AG10803 (cell line): ENCODE measurements around the gene TADA1.

Source experiments
- DNase-seq: peaks from one replicate; pipeline ENCODE4 v3.0.0; 2010; ENCODE audit warnings: low read depth
- H3K4me3 ChIP-seq: 2 replicates; pipeline ENCODE4 v1.5.1; 2011; ENCODE audit warnings: mild to moderate bottlenecking, low read length, control low read depth
- TF ChIP-seq, protein P1 (sequence below): conservative IDR thresholded peaks from 2 replicates; pipeline ENCODE4 v1.5.1; 2011; ENCODE audit warnings: mild to moderate bottlenecking, low read length, control low read depth, inconsistent platforms

The TADA1 gene, protein sequence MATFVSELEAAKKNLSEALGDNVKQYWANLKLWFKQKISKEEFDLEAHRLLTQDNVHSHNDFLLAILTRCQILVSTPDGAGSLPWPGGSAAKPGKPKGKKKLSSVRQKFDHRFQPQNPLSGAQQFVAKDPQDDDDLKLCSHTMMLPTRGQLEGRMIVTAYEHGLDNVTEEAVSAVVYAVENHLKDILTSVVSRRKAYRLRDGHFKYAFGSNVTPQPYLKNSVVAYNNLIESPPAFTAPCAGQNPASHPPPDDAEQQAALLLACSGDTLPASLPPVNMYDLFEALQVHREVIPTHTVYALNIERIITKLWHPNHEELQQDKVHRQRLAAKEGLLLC

DNA sequence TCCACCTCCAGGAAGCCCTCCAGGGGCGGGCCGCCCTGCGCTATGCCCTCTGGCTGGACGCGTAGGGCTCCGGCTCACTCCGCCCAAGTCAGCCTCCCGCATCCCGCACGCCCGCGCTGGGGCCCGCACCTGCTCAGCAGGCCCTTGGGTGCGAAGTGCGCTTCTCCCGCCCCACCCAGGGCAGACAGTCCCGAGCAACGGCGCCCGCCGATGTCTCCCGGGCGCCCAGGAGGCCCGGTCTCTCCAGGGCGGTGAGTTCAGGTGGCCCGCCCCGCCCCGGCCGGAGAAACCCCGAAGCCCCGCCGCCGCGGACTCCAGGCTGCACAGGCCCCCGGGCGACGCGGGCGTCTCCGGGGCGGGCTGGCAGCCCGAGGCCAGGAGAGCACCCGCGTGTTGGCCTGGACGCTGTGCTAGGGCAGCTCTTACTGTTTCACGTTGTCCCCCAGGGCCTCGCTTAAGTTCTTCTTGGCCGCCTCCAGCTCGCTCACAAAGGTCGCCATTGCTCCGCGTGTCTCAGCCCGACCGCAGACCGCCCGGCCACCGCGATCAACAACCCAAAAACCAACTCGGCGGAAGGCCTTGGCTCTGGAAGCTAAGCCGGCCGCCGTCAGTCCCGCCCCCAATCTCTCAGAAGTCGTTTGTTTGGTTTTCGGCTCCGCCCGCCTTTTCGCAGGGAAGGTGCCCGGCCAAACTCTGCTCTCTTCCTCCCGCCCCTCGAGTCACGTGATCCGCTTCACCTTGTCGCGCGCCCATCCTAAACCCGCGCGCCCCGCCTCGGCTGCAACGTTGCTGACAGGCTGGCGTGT is at the start of gene TADA1:
TADA1 (minus strand) TSS at position 531 of the 806 bp plus-strand sequence; CDS start at position 500, 31 bp downstream.
- H3K4me3 ChIP-seq = peak within 1 kb of the TSS; percentile 80
- TF ChIP-seq, protein P1, sequence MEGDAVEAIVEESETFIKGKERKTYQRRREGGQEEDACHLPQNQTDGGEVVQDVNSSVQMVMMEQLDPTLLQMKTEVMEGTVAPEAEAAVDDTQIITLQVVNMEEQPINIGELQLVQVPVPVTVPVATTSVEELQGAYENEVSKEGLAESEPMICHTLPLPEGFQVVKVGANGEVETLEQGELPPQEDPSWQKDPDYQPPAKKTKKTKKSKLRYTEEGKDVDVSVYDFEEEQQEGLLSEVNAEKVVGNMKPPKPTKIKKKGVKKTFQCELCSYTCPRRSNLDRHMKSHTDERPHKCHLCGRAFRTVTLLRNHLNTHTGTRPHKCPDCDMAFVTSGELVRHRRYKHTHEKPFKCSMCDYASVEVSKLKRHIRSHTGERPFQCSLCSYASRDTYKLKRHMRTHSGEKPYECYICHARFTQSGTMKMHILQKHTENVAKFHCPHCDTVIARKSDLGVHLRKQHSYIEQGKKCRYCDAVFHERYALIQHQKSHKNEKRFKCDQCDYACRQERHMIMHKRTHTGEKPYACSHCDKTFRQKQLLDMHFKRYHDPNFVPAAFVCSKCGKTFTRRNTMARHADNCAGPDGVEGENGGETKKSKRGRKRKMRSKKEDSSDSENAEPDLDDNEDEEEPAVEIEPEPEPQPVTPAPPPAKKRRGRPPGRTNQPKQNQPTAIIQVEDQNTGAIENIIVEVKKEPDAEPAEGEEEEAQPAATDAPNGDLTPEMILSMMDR = no peak
- DNase-seq = peak; percentile 98

DNA sequence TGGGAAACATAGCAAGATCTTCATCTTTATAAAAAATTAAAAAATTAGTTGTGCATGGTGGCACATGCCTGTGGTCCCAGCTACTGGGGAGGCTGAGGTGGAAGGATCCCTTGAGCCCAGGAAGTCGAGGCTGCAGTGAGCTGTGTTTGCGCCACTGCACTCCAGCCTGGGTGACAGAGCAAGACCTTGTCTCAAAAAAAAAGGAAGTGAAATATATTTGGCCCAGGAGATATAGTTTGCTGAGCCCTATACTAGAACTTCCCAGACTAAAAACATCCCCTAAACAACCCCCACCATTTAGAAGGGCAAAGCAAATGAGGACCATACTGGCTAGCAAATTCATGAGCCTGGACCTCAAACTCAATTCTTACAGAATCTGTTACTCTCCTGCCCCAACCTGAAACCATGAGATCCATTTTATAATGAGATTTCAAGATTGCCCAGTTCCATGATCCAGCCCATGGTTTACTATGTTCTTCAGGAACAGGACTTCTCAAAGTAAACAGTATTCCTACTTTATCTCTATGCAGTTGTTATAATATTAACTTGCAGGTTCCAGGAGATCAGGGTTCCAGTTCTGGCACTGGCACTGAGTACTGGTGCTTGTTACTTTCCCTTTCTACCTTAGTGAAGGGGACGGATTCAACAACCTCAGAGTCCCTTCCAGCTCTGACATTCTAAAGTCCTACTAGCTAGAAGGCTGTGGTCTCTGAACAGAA is 48.9 kb upstream of the TADA1 start:
- no peak for DNase-seq
- TF ChIP-seq, protein P1 = no peak
- no peak overlapping the region for H3K4me3 ChIP-seq

DNA sequence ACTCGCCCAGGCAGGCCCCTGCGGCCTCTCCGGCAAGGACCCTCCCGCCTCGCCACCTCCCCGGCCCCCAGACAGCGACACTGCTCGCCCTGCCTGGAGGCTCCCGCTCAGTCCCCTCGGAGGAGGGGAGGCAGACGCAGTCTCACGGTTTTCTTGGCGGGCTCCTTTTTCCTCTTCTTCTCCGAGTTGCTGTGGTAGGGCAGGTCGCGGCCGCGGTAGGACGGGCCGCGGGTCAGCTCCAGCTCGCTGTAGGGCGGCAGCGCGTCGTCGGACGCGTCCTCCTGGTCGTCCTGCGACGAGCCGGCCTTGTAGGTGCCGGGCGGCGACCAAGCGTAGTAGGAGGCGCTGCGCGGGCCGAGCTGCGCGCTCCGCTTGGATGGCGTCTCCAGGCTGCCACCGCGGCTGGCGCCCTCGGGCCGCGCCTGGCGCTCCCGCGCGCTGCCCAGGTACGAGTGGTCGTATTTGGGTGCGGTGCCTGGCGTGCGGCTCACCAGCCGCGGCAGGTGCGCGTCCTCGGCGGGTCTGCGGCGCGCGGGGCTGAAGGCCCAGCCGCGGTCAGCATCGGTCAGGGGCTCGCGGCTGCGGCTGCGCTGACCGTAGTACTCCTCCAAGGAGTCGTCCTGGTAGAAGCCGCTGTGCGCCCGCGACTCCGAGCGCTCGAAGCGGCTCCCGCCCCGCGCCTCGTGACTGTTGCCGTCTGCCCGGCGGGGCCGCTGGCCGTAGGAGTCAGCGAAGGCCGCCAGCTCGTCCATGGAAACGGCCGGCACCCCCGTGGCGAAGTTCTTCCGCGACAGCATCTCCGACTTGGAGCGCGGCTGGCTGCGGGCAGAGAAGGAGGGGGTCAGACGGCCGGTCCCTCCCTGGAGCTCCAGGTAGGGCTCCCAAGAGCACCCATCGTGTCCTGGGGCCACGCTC is 44.8 kb upstream of the TADA1 start:
- no peak for DNase-seq
- no peak overlapping the region; the same call in 1 of the 2 replicates for H3K4me3 ChIP-seq
- TF ChIP-seq, protein P1 = no peak

DNA sequence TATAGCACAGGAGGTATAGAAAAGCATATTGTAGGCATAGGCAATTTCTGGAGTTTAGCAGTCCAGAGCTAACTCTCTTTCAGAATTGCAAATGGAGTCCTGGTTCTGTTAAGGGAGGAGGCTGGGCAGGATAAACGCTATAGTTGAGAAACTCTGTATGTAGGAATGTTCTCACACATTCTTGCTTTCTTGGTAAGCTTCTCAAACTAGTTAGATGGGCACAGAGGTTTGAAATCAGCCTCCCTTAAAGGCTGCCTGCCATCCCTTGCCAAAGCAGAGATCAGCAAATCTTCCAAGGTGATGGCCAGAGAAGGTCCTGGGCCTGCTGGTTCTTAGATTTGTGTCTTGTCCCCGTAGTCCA is 42.9 kb upstream of the TADA1 start:
- TF ChIP-seq, protein P1 = no peak

DNA sequence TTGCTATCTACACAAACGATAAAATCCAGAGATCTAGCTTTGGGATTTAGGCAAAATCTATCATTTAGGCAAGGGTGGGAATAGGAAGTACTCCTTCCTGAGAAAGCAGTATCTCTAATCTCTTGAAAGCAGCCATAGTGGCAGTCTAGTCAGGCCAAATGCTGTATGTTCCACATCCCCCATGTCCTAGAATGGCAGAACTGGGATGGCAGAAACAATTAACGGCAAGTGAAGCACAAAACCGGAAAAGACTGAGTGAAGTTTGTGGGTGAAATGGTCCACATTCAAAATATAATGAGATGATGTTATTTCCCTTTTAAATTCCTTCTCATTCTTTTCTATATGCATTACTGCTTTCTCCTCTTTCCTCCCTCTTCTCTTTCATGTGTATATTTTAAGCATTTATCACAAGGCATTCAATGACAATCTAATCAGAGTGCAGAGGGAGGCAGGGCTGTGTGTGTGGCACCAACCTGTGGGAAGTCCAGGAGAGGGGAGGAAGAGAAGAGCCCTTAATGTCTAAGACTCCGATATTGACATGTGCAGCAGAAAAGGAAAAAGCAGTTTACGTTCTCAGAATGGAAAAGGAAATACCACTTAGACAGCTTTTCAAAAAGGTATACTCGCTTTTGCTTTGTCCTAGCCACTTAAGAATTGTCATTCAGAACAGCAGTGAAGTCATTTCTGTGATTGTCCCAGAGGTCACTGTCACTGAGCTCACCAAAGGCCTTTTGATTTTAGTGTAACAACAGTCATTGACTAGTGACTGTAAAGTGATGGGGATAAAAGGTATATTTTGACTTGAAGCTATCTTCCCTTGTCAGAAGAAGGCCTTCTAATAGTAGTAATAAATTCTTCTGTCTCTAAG is 42.3 kb upstream of the TADA1 start:
- TF ChIP-seq, protein P1 = no peak
- H3K4me3 ChIP-seq = no peak overlapping the region
- no peak for DNase-seq

More for the DNA sequence above, 42.9 kb upstream of the TADA1 start:
- peak; percentile 28 for DNase-seq
- no peak overlapping the region for H3K4me3 ChIP-seq

DNA sequence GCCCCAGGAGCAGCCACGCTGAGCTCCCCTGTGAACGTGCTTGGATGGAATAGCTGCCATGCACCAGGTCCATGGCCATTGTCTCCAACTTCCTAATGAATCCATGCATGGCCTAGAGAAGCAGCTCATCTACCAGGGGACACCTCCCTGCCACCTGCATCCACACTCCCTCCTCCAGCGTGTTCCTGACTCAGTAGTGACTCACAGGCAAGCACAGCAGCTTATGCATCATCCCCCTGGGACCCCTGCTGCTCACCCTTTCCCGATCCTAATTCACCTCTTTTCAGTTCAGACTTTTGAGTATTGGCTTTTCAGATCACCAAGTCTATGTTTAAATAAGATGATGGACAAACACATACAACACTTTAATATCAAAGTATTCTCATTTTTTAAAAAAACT is 39.9 kb upstream of the TADA1 start:
- TF ChIP-seq, protein P1 = no peak
- no peak overlapping the region for H3K4me3 ChIP-seq
- no peak for DNase-seq
